Stomach (tissue), 19 donors: ENCODE results near the gene PEDS1. TPM values are rescaled to one million over a fixed set of nuclear protein-coding genes. Genes with fewer than 3 reads are reported as not detected.
"Not testable (repeated sequence)": the region's sequence is repeated elsewhere in the genome, so short reads cannot be mapped to it uniquely, and the experiment has no call there.

Source experiments
- DNase-seq, 2 donors: peaks; one replicate each; pipeline versions ENCODE4 v3.0.0 to v3.0.0-alpha.2; 2013 to 2019
- H3K27ac ChIP-seq, 5 donors: fragments of 200-600 bp in 4 of 5; sonication (generic) in 4 of 5; one replicate each; pipeline ENCODE4 v1.5.1; 2013 to 2019; ENCODE audit warnings: mild to moderate bottlenecking in 1 of 5, moderate library complexity in 1 of 5
- H3K27me3 ChIP-seq, 3 donors: fragments of 200-600 bp; sonication (generic); one replicate each; pipeline ENCODE4 v1.5.1; 2017 to 2019; ENCODE audit warnings: mixed run types in 1 of 3
- H3K36me3 ChIP-seq, 4 donors: fragments of 200-600 bp; sonication (generic); 1 replicate in 3 of 4; 2 replicates in 1 of 4; pipeline ENCODE4 v1.5.1; 2016 to 2019
- H3K4me1 ChIP-seq, 4 donors: fragments of 200-600 bp; sonication (generic); one replicate each; pipeline ENCODE4 v1.5.1; 2016 to 2019
- H3K4me3 ChIP-seq, 4 donors: fragments of 200-600 bp; sonication (generic) in 3 of 4; one replicate each; pipeline ENCODE4 v1.5.1; 2016 to 2019; ENCODE audit warnings: mild to moderate bottlenecking in 1 of 4
- H3K9me3 ChIP-seq, 4 donors: fragments of 200-600 bp; sonication (generic); one replicate each; pipeline ENCODE4 v1.5.1; 2016 to 2019
- EP300 ChIP-seq: sonication (generic); formaldehyde crosslinking; IDR thresholded peaks from one replicate; pipeline ENCODE4 v1.6.1; 2017; ENCODE audit warnings: antibody characterized with exemption
- POLR2A ChIP-seq, 4 donors: fragments of 450-650 bp; IDR thresholded peaks; one replicate each; pipeline ENCODE4 v1.6.1; 2016; ENCODE audit warnings: antibody characterized with exemption in 4 of 4, control low read depth in 2 of 4, mild to moderate bottlenecking in 1 of 4, moderate library complexity in 1 of 4
- POLR2AphosphoS5 ChIP-seq, 3 donors: sonication (generic); formaldehyde crosslinking; IDR thresholded peaks; one replicate each; pipeline ENCODE4 v1.6.1; 2016; ENCODE audit warnings: antibody characterized with exemption in 3 of 3
- WGBS, 5 donors: extraction: QIAGEN DNeasy Blood & Tissue Kit in 3 of 5; methylation state at CpG; one replicate each; pipeline versions ENCODE4 v1.1.5 to v1.1.7; 2013 to 2018; 5-methylcytosine and 5-hydroxymethylcytosine counted together
- intact Hi-C: fragments of 100-400 bp; cut with DNase I; formaldehyde crosslinking; loops from one replicate; pipeline ENCODE4 v1.15.1; 2023; ENCODE audit warnings: low total_unique reads
- long read RNA-seq, 10 donors: transcript quantifications; one replicate each; lab custom pipeline, GENCODE V29; 2026
- polyA plus RNA-seq, 3 donors: library from polyadenylated mRNA; stranded (reverse); fragments of 200-250 nt; gene quantifications; one replicate each; pipeline ENCODE4 v1.2.3, GENCODE V29; 2013
- total RNA-seq, 5 donors: library from RNA; depleted of rRNA; stranded (reverse); fragments of >200 nt; gene quantifications; one replicate each; pipeline versions ENCODE4 v1.1.0 to v1.2.3, GENCODE V29; 2014 to 2016
- TF ChIP-seq, protein P1 (sequence below), 7 experiments: fragments of 450-650 bp in 4 of 7; fragments of 200-600 bp in 3 of 7; sonication (generic) in 3 of 7; IDR thresholded peaks; one replicate each; pipeline ENCODE4 v1.5.1; 2016 to 2019; ENCODE audit warnings: antibody characterized with exemption in 7 of 7, control low read depth in 2 of 7, mild to moderate bottlenecking in 1 of 7
- donor health status: healthy with polysubstance abuse.
- donor health status: Bipolar disorder and iron deficiency.
- donor health status: healthy.

Gene PEDS1
- 10 to 100 TPM in 3 of 5 donors, 1 to 10 TPM in 2; 1.8 to 79.4 (median 19.4) TPM for total RNA-seq
- polyA plus RNA-seq = 10 to 100 TPM; 10.5 to 28.7 (median 15.5) TPM
- long read RNA-seq, donor 1, full-length matches to known transcripts = 3 of 3 reads
- long read RNA-seq, donor 1, partial matches to known transcripts = 0 of 3 reads
- long read RNA-seq, donor 1, other reads (novel, unspliced or antisense) = 0 of 3 reads
- long read RNA-seq, donor 2, full-length matches to known transcripts = 11 of 18 reads
- long read RNA-seq, donor 2, partial matches to known transcripts = 7 of 18 reads
- long read RNA-seq, donor 2, other reads (novel, unspliced or antisense) = 0 of 18 reads
- long read RNA-seq, donor 3, full-length matches to known transcripts = 5 of 5 reads
- long read RNA-seq, donor 3, partial matches to known transcripts = 0 of 5 reads
- long read RNA-seq, donor 3, other reads (novel, unspliced or antisense) = 0 of 5 reads
- long read RNA-seq, donor 4, partial matches to known transcripts = 0 of 1 reads
- long read RNA-seq, donor 4, other reads (novel, unspliced or antisense) = 0 of 1 reads
- long read RNA-seq, donor 5, full-length matches to known transcripts = 9 of 9 reads
- long read RNA-seq, donor 5, partial matches to known transcripts = 0 of 9 reads
- long read RNA-seq, donor 5, other reads (novel, unspliced or antisense) = 0 of 9 reads
- long read RNA-seq, donor 6, full-length matches to known transcripts = 14 of 25 reads
- long read RNA-seq, donor 6, partial matches to known transcripts = 11 of 25 reads
- long read RNA-seq, donor 6, other reads (novel, unspliced or antisense) = 0 of 25 reads
- long read RNA-seq, donor 7, full-length matches to known transcripts = 8 of 8 reads
- long read RNA-seq, donor 7, partial matches to known transcripts = 0 of 8 reads
- long read RNA-seq, donor 7, other reads (novel, unspliced or antisense) = 0 of 8 reads
- long read RNA-seq, donor 8, full-length matches to known transcripts = 6 of 6 reads
- long read RNA-seq, donor 8, partial matches to known transcripts = 0 of 6 reads
- long read RNA-seq, donor 8, other reads (novel, unspliced or antisense) = 0 of 6 reads
- long read RNA-seq, donor 9, full-length matches to known transcripts = 5 of 5 reads
- long read RNA-seq, donor 9, partial matches to known transcripts = 0 of 5 reads
- long read RNA-seq, donor 9, other reads (novel, unspliced or antisense) = 0 of 5 reads
- long read RNA-seq, donor 10, full-length matches to known transcripts = 3 of 3 reads
- long read RNA-seq, donor 10, partial matches to known transcripts = 0 of 3 reads
- long read RNA-seq, donor 10, other reads (novel, unspliced or antisense) = 0 of 3 reads

DNA sequence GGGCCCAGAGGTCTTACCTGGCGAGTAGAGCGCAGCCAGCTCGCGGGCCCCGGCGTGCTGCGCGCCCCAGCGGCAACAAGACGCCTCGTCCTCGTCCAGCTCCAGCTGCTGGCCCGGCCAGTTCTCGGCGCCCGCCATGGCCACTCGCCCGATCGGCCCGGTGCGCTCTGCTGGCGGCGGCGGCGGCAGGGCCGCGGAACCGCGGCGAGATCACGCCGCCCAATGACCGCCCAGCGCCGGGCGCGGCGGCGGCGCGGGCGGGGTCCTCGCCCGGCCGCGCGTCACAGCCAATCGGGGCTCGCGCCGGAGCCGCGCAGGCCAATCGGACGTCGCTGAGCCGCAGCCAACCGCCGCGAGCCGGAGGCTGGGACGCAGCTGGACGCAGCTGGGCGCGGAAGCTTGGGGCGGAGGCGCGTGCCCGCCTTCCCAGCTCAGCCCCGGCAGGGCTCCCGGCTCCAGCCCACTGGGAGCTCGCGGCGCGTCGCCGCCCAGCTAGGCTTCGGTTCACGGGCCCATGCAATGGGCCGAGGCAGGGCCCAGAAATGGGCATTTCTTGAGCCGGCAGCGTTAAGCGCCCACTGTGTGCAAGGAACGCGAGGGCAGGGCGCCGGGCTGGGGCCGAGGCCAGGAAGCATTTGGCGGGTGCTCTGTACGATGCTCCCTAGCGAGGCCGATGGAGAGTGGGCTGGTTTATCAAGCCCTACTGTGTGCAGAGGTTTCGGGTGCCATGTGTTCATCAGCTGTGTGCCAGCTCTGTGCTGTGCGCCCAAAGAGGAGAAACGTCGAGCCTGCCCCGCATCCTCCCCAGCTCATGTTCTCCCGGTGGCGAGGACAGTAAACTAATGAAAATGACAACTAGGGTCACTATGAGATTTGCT, at the start of gene PEDS1:
TSS of gene PEDS1 (minus strand) at position 224 of the 878 bp plus-strand sequence. CDS start at position 138, 86 bp downstream.
- peaks cover 0 to 5% (median under 1%) of the 10 kb centered on the region in 4 donors for H3K36me3 ChIP-seq
- TF ChIP-seq POLR2AphosphoS5 (IDR thresholded peaks at IDR 0.05) = peak; percentile 70 to 90 (median 84)
- no peak for TF ChIP-seq EP300
- TF ChIP-seq, protein P1, sequence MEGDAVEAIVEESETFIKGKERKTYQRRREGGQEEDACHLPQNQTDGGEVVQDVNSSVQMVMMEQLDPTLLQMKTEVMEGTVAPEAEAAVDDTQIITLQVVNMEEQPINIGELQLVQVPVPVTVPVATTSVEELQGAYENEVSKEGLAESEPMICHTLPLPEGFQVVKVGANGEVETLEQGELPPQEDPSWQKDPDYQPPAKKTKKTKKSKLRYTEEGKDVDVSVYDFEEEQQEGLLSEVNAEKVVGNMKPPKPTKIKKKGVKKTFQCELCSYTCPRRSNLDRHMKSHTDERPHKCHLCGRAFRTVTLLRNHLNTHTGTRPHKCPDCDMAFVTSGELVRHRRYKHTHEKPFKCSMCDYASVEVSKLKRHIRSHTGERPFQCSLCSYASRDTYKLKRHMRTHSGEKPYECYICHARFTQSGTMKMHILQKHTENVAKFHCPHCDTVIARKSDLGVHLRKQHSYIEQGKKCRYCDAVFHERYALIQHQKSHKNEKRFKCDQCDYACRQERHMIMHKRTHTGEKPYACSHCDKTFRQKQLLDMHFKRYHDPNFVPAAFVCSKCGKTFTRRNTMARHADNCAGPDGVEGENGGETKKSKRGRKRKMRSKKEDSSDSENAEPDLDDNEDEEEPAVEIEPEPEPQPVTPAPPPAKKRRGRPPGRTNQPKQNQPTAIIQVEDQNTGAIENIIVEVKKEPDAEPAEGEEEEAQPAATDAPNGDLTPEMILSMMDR (IDR thresholded peaks at IDR 0.05) = no peak
- TF ChIP-seq POLR2A (IDR thresholded peaks at IDR 0.05) = peak in 1 of 4 donors; percentile 59
- peak within 1 kb of the TSS; percentile 86 to 95 (median 89) for H3K4me3 ChIP-seq
- peaks cover 44 to 52% (median 50%) of the 10 kb centered on the region in 4 donors for H3K4me1 ChIP-seq
- DNase-seq = peak; percentile 94 to 98
- H3K9me3 ChIP-seq = no peaks in the 10 kb centered on the region
- H3K27me3 ChIP-seq = no peaks in the 10 kb centered on the region
- WGBS, 5 donors = 2 to 47% (median 4%) methylated on average over 9 to 98 of the region's 99 CpGs
- intact Hi-C loops = no loop called here
- peak within 1 kb of the TSS; percentile 92 to 97 (median 96) for H3K27ac ChIP-seq

DNA sequence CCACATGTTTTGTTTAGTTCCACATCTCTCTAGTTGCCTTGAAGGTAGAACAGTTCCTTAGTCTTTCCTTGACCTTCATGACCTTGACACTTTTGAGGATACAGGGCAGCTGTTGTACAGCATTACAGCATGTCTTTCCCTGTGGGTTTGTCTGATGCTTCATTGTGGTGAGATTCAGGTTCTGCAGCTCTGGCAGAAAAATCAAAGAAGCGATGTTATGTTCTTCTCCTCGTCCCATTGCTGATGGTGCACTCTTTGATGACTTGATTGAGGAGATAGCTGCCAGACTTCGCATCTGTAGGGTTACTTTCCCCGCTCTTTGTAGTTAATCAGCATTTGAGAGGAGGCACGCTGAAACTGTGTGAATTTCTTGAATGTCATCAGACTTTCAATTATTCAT, 49.2 kb upstream of the PEDS1 start:
- Histone ChIP-seq H3K4me3 (no peak overlapping the region), H3K27ac (no peak overlapping the region), H3K9me3 (peaks cover 0 to 4% (median 2%) of the 10 kb centered on the region in 4 donors), H3K4me1 (peaks cover 0 to under 1% (median 0%) of the 10 kb centered on the region in 4 donors), H3K27me3 (no peaks in the 10 kb centered on the region), H3K36me3 (peaks cover 0 to 9% (median 0%) of the 10 kb centered on the region in 4 donors)
- 81 to 92% (median 91%) methylated on average over 5 of the region's 5 CpGs for WGBS, 5 donors
- intact Hi-C loops = no loop called here
- DNase-seq = no peak
- no peak for TF ChIP-seq POLR2AphosphoS5 (IDR thresholded peaks at IDR 0.05)
- TF ChIP-seq, protein P1 (IDR thresholded peaks at IDR 0.05) = no peak
- no peak for TF ChIP-seq EP300
- TF ChIP-seq POLR2A (IDR thresholded peaks at IDR 0.05) = no peak

DNA sequence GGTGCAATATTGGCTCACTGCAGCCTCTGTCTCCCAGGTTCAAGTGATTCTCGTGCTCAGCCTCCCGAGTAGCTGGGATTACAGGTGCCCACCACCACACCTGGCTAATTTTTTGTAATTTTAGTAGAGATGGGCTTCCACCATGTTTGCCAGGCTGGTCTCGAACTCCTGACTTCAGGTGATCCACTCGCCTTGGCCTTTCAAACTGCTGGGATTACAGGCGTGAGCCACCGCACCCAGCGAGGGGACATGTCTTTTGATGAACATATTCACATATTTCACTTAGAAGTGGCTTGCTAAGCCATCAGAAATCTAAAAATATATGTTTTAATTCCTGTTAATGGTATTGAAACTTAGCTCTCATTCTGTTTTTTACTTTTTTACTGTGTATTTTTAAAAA, 48.2 kb upstream of the PEDS1 start:
- H3K4me3 ChIP-seq = not testable (repeated sequence)
- H3K4me1 ChIP-seq = peaks cover 0 to 10% (median 0%) of the 10 kb centered on the region in 4 donors

DNA sequence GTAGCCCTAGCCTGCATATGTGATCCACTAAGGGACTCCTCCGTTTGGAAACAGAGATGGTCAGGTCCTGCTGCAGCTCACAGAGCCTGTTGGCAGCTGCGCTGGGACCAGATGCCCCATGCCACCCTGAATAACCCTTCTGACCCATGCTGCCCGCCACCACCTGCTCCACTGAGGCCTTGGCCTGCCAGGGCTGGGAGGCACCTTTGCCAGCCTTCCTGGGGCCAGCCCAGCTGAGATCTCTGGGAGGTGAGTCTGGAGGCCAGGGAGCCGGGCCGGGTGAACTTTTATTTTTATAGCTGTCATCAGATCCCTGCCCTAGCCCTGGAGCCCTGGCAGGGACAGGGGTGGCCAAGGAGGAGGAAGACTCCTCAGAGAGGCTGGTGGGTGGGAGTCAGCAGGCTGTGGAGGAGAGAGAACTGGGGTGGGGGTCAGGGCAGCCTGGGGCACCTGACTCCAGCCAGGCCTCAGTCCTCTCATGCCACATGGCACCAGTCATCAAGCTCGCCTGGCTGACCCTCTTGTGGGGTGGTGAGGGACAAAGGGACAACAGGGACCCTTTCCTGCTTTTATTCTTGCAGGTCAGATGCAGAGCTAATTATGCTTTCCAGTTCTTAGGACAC, 47.1 kb upstream of the PEDS1 start:
- no peak overlapping the region for H3K4me3 ChIP-seq
- WGBS, 5 donors = 68 to 81% (median 77%) methylated on average over 6 of the region's 6 CpGs
- H3K27ac ChIP-seq = no peak overlapping the region
- intact Hi-C loops = no loop called here
- TF ChIP-seq, protein P1 (IDR thresholded peaks at IDR 0.05) = no peak
- TF ChIP-seq POLR2A (IDR thresholded peaks at IDR 0.05) (no peak), POLR2AphosphoS5 (IDR thresholded peaks at IDR 0.05) (no peak), EP300 (no peak)
- no peaks in the 10 kb centered on the region for H3K27me3 ChIP-seq
- H3K36me3 ChIP-seq = peaks cover 0 to 9% (median 2%) of the 10 kb centered on the region in 4 donors
- H3K9me3 ChIP-seq = peaks cover 0 to 4% (median 2%) of the 10 kb centered on the region in 4 donors
- peaks cover 0 to 17% (median 0%) of the 10 kb centered on the region in 4 donors for H3K4me1 ChIP-seq
- DNase-seq = no peak

More for the DNA sequence above, 48.2 kb upstream of the PEDS1 start:
- WGBS, 5 donors = 94 to 98% (median 97%) methylated on average over 7 of the region's 7 CpGs
- H3K27ac ChIP-seq, DNase-seq, intact Hi-C loops, H3K36me3 ChIP-seq, H3K9me3 ChIP-seq, H3K27me3 ChIP-seq: not testable (repeated sequence)
